OCI-LY3 (cell line): ENCODE data around the gene CNBD2.

Experiments
- H2AFZ ChIP-seq: fragments of 200-600, 300-600 bp; shearing (Covaris generic); 2 replicates; pipeline ENCODE4 v1.6.0; 2014; ENCODE audit warnings: antibody characterized with exemption, low read depth, low read length
- H3K27ac ChIP-seq: fragments of 200-600, 300-600 bp; sonication (generic); 2 replicates; pipeline ENCODE4 v1.5.1; 2014; ENCODE audit warnings: mild to moderate bottlenecking, low read length, moderate library complexity, mixed read lengths
- H3K27me3 ChIP-seq: fragments of 200-600, 300-600 bp; sonication (generic); 2 replicates; pipeline ENCODE4 v1.6.1; 2014; ENCODE audit warnings: low read depth, low read length, mixed read lengths
- H3K36me3 ChIP-seq: fragments of 200-600, 300-600 bp; sonication (generic); replicated peaks from 2 replicates; pipeline ENCODE3; 2014; ENCODE audit warnings: low read depth, low read length, mixed read lengths
- H3K4me1 ChIP-seq: fragments of 300-600, 200-600 bp; sonication (generic); 2 replicates; pipeline ENCODE4 v1.6.1; 2014; ENCODE audit warnings: low read length, mixed read lengths
- H3K4me2 ChIP-seq: fragments of 200-600, 300-600 bp; sonication (generic); 2 replicates; pipeline ENCODE4 v1.6.1; 2014; ENCODE audit warnings: low read length, mixed read lengths
- H3K4me3 ChIP-seq: fragments of 300-600, 200-600 bp; sonication (generic); 2 replicates; pipeline ENCODE4 v1.5.1; 2014; ENCODE audit warnings: antibody characterized with exemption, mild to moderate bottlenecking, low read length, moderate library complexity
- H3K79me2 ChIP-seq: fragments of 300-600, 200-600 bp; shearing (Covaris generic); 2 replicates; pipeline ENCODE4 v1.6.1; 2014; ENCODE audit warnings: mild to moderate bottlenecking, low read length, mixed read lengths
- H3K9ac ChIP-seq: fragments of 300-600, 200-600 bp; shearing (Covaris generic); 2 replicates; pipeline ENCODE4 v1.6.0; 2014; ENCODE audit warnings: mild to moderate bottlenecking, low read length, moderate library complexity
- H3K9me3 ChIP-seq: fragments of 200-600, 300-600 bp; shearing (Covaris generic); 2 replicates; pipeline ENCODE4 v1.6.1; 2014; ENCODE audit warnings: low read length, mixed read lengths; ENCODE audit not compliant: insufficient read depth
- H4K20me1 ChIP-seq: fragments of 200-600, 300-600 bp; sonication (generic); 2 replicates; pipeline ENCODE4 v1.6.1; 2016; ENCODE audit warnings: low read length, mixed read lengths; ENCODE audit not compliant: insufficient read depth
- EZH2phosphoT487 ChIP-seq: fragments of 200-600 bp; shearing (Covaris generic); IDR thresholded peaks from 2 replicates; pipeline ENCODE4 v1.6.1; 2018; ENCODE audit warnings: antibody characterized with exemption, mixed run types, low read depth
- TF ChIP-seq, protein P1 (sequence below): fragments of 200-600, 300-600 bp; sonication (generic); IDR thresholded peaks from 2 replicates; pipeline ENCODE4 v1.5.1; 2014; ENCODE audit warnings: antibody characterized with exemption, low read length, low read depth

Gene CNBD2

GRCh38 chr20:36028106-36028808, 59.9 kb downstream of the CNBD2 start:
- no peak overlapping the region for H3K4me2 ChIP-seq
- TF ChIP-seq EZH2phosphoT487 = no peak

GRCh38 chr20:36030149-36030548, 61.8 kb downstream of the CNBD2 start:
- Histone ChIP-seq H3K9ac (no peak overlapping the region), H3K4me3 (no peak overlapping the region), H3K4me1 (peaks cover 4% of the 10 kb centered on the region; the same call in 1 of the 2 replicates), H3K9me3 (no peaks in the 10 kb centered on the region), H4K20me1 (no peaks in the 10 kb centered on the region), H3K27me3 (peaks cover 17% of the 10 kb centered on the region; the same call in 1 of the 2 replicates), H3K4me2 (no peak overlapping the region), H3K79me2 (no peaks in the 10 kb centered on the region), H2AFZ (no peak overlapping the region), H3K27ac (no peak overlapping the region), H3K36me3 (no peaks in the 10 kb centered on the region)
- TF ChIP-seq, protein P1, sequence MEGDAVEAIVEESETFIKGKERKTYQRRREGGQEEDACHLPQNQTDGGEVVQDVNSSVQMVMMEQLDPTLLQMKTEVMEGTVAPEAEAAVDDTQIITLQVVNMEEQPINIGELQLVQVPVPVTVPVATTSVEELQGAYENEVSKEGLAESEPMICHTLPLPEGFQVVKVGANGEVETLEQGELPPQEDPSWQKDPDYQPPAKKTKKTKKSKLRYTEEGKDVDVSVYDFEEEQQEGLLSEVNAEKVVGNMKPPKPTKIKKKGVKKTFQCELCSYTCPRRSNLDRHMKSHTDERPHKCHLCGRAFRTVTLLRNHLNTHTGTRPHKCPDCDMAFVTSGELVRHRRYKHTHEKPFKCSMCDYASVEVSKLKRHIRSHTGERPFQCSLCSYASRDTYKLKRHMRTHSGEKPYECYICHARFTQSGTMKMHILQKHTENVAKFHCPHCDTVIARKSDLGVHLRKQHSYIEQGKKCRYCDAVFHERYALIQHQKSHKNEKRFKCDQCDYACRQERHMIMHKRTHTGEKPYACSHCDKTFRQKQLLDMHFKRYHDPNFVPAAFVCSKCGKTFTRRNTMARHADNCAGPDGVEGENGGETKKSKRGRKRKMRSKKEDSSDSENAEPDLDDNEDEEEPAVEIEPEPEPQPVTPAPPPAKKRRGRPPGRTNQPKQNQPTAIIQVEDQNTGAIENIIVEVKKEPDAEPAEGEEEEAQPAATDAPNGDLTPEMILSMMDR = no peak
- TF ChIP-seq EZH2phosphoT487 = no peak

More at GRCh38 chr20:36028106-36028808, 59.9 kb downstream of the CNBD2 start:
- H3K4me3 ChIP-seq = no peak overlapping the region
- H3K27ac ChIP-seq = no peak overlapping the region
- H3K27me3 ChIP-seq = peaks cover 13% of the 10 kb centered on the region; the same call in 1 of the 2 replicates
- H3K36me3 ChIP-seq = no peaks in the 10 kb centered on the region
- peaks cover 4% of the 10 kb centered on the region; the same call in 1 of the 2 replicates for H3K4me1 ChIP-seq
- H3K79me2 ChIP-seq = no peaks in the 10 kb centered on the region
- H3K9me3 ChIP-seq = no peaks in the 10 kb centered on the region
- H4K20me1 ChIP-seq = no peaks in the 10 kb centered on the region
- no peak overlapping the region for H2AFZ ChIP-seq
- no peak overlapping the region for H3K9ac ChIP-seq

- no peak overlapping the region for H3K4me2 ChIP-seq
- peaks cover 10% of the 10 kb centered on the region; the same call in 1 of the 2 replicates for H3K27me3 ChIP-seq
- H3K36me3 ChIP-seq = no peaks in the 10 kb centered on the region
- no peak overlapping the region for H2AFZ ChIP-seq
- TF ChIP-seq EZH2phosphoT487 = no peak
- TF ChIP-seq, protein P1 = no peak
- no peak overlapping the region for H3K4me3 ChIP-seq
- H3K79me2 ChIP-seq = no peaks in the 10 kb centered on the region
- peaks cover 15% of the 10 kb centered on the region for H3K4me1 ChIP-seq
- H3K27ac ChIP-seq = no peak overlapping the region
- no peak overlapping the region for H3K9ac ChIP-seq
- H3K9me3 ChIP-seq = no peaks in the 10 kb centered on the region
- H4K20me1 ChIP-seq = no peaks in the 10 kb centered on the region
These were observed 63.4 kb downstream of the CNBD2 start for GRCh38 chr20:36031806-36032205.

- H3K9me3 ChIP-seq = no peaks in the 10 kb centered on the region
- no peak overlapping the region for H3K27ac ChIP-seq
- TF ChIP-seq, protein P1 = no peak
- no peak for TF ChIP-seq EZH2phosphoT487
- 0 out of 2 replicates have a peak, but pooled peaks cover 3% of the 10 kb centered on the region for H3K27me3 ChIP-seq
- H2AFZ ChIP-seq = no peak overlapping the region
- peaks cover 11% of the 10 kb centered on the region for H3K4me1 ChIP-seq
- no peak overlapping the region for H3K4me3 ChIP-seq
- H3K36me3 ChIP-seq = no peaks in the 10 kb centered on the region
- H3K4me2 ChIP-seq = no peak overlapping the region
- no peak overlapping the region for H3K9ac ChIP-seq
- H3K79me2 ChIP-seq = no peaks in the 10 kb centered on the region
- H4K20me1 ChIP-seq = no peaks in the 10 kb centered on the region
These were observed 66.5 kb downstream of the CNBD2 start for GRCh38 chr20:36034875-36035274.
